WERI-Rb-1 (cell line): ENCODE measurements around the gene RAI1.

ENCODE experiments used
- DNase-seq: peaks from one replicate; pipeline ENCODE4 v3.0.0-alpha.2; 2020
- H3K27ac ChIP-seq: fragments of 250-450 bp; sonication (Bioruptor Pico); 2 replicates; pipeline ENCODE4 v1.5.1; 2020; ENCODE audit warnings: mild to moderate bottlenecking, moderate library complexity
- H3K27me3 ChIP-seq: fragments of 250-450 bp; sonication (Bioruptor Pico); 2 replicates; pipeline ENCODE4 v1.5.1; 2021; ENCODE audit warnings: mild to moderate bottlenecking, low read depth, moderate library complexity; ENCODE audit not compliant: insufficient read depth, severe bottlenecking
- H3K36me3 ChIP-seq: fragments of 250-450 bp; sonication (Bioruptor Pico); 2 replicates; pipeline ENCODE4 v1.5.1; 2020; ENCODE audit warnings: mild to moderate bottlenecking, moderate library complexity
- H3K4me3 ChIP-seq: 2 replicates; pipeline ENCODE4 v1.5.1; 2011; ENCODE audit warnings: low read depth, mild to moderate bottlenecking, control low read depth, low read length
- H3K9me3 ChIP-seq: fragments of 250-450 bp; sonication (Bioruptor Pico); 2 replicates; pipeline ENCODE4 v1.5.1; 2021; ENCODE audit warnings: mild to moderate bottlenecking, moderate library complexity; ENCODE audit not compliant: severe bottlenecking
- TF ChIP-seq, protein P1 (sequence below): IDR thresholded peaks from 2 replicates; pipeline ENCODE4 v1.5.1; 2011; ENCODE audit warnings: low read depth, mild to moderate bottlenecking, control low read depth, inconsistent platforms, low read length

Gene RAI1

DNA sequence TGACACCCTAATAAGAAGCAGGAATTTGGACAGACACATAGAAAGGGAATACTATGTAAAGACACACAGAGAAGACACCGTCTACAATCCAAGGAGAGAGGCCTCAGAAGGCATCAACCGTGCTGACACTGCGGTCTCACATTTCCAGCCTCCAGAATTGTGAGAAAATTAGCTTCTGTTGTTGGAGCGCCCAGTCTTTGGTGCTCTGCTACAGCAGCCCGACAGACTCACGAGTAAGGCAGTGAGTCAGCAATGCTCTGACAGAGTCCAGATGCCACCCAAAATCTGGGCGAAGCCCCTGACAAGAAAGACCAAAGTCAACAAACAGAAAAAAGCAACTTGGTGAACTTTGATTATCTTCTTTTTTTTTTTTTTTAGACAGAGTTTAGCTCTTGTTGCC, 32.5 kb upstream of the RAI1 start:
- Histone ChIP-seq H3K27me3 (no peaks in the 10 kb centered on the region), H3K9me3 (peaks cover 19% of the 10 kb centered on the region), H3K27ac (peak overlapping the region; percentile 63), H3K36me3 (no peaks in the 10 kb centered on the region), H3K4me3 (no peak overlapping the region)
- no peak for DNase-seq
- TF ChIP-seq, protein P1, sequence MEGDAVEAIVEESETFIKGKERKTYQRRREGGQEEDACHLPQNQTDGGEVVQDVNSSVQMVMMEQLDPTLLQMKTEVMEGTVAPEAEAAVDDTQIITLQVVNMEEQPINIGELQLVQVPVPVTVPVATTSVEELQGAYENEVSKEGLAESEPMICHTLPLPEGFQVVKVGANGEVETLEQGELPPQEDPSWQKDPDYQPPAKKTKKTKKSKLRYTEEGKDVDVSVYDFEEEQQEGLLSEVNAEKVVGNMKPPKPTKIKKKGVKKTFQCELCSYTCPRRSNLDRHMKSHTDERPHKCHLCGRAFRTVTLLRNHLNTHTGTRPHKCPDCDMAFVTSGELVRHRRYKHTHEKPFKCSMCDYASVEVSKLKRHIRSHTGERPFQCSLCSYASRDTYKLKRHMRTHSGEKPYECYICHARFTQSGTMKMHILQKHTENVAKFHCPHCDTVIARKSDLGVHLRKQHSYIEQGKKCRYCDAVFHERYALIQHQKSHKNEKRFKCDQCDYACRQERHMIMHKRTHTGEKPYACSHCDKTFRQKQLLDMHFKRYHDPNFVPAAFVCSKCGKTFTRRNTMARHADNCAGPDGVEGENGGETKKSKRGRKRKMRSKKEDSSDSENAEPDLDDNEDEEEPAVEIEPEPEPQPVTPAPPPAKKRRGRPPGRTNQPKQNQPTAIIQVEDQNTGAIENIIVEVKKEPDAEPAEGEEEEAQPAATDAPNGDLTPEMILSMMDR = no peak

DNA sequence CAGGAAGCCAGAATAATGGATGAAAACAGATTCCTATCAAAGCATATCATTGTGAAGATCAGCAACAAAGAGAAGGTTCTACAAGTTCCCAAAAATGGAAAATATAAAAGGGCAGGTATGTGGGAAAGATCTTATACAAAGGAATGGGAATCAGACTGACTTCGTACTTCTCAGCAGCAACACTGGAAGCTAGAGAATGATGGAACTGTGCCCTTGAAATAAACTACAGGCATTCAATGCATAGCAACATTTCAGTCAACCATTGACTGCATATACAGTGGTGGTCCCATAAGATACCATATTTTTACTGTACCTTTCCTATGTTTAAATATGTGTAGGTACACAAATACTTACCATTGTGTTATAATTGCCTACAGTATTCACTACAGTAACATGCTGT, 30.3 kb upstream of the RAI1 start:
- Histone ChIP-seq H3K27me3 (no peaks in the 10 kb centered on the region), H3K27ac (no peak overlapping the region), H3K9me3 (peaks cover 3% of the 10 kb centered on the region), H3K36me3 (no peaks in the 10 kb centered on the region), H3K4me3 (no peak overlapping the region)
- DNase-seq = no peak
- TF ChIP-seq, protein P1 = no peak

DNA sequence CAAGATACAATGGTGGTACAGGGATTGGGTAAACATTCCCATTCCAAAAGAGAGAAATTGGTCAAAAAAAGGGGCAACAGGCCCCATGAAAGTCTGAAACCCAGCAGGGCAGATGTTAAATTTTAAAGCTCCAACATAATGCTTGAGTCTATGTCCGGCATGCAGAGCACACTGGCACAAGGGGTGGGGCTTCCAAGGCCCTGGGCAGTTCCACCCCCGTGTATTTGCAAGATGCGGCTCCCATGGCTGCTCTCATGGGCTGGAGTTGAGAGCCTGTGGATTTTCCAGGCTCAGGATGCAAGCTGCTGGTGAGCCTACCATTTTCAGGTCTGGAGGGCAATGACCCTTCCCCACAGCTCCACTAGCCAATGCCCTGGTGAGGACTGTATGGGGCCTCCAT, 27.9 kb upstream of the RAI1 start:
- no peaks in the 10 kb centered on the region for H3K27me3 ChIP-seq
- DNase-seq = no peak
- TF ChIP-seq, protein P1 = no peak
- no peaks in the 10 kb centered on the region for H3K36me3 ChIP-seq
- H3K9me3 ChIP-seq = peaks cover 8% of the 10 kb centered on the region
- no peak overlapping the region for H3K27ac ChIP-seq
- no peak overlapping the region for H3K4me3 ChIP-seq

DNA sequence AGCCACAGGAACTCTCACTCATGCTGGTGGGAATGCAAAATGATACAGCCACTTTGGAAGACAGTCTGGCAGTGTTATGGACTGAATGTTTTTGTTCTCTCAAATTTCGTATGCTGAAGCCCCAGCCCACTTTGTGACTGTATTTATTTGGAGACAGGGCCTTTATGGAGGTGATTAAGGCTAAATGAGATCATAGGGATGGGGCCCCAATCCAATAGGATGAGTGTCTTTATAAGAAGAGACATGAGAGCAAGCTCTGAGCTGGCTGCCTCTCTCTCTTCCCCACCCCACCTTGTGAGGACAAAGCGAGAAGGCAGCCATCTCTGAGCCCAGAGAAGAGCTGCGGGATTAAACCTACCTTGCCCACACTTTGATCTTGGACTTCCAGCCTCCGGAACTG, 21.9 kb upstream of the RAI1 start:
- no peak for DNase-seq
- Histone ChIP-seq H3K9me3 (peaks cover 17% of the 10 kb centered on the region), H3K27me3 (no peaks in the 10 kb centered on the region), H3K36me3 (no peaks in the 10 kb centered on the region), H3K27ac (no peak overlapping the region), H3K4me3 (no peak overlapping the region)
- TF ChIP-seq, protein P1 = no peak

DNA sequence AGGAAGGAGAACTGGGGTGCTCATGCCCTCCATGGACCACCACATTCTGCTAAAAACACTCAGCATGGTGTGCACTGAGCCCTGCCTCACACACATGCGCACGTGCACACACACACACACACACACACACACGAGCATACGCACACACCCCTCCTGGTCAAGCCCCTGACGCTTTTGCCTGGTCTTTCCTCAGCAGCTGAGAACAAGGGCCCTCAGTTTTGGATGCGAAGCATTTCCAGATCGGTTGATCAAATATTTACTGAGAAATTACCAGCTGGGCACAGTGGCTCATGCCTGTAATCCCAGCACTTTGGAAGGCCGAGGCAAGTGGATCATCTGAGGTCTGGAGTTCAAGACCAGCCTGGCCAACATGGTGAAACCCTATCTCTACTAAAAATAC, 20.1 kb upstream of the RAI1 start:
- peaks cover 17% of the 10 kb centered on the region for H3K9me3 ChIP-seq
- TF ChIP-seq, protein P1 = no peak
- H3K36me3 ChIP-seq = no peaks in the 10 kb centered on the region
- H3K27me3 ChIP-seq = no peaks in the 10 kb centered on the region
- H3K27ac ChIP-seq = no peak overlapping the region
- DNase-seq = no peak
- H3K4me3 ChIP-seq = no peak overlapping the region

DNA sequence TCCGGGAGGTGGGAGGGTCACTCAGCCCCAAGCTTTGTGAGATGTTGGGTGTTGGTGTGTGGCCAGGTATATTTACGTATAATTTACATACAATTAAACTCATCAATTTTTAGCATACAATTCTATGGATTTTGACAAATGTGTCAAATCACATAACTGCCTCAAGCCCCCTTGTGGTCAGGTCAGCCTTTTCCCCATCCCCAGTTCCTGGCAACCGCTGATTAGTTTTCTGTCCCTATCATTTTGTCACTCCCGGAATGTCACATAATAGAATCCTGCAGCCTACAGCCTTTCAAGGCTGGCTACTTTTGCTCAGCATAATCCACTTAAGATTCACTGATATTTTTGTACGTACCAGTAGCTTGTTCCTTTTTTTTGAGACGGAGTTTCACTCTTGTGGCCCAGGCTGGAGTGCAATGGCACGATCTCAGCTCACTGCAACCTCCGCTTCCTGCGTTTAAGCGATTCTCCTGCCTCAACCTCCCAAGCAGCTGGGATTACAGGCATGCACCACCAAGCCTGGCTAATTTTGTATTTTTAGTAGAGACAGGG, 19.3 kb upstream of the RAI1 start:
- Histone ChIP-seq H3K4me3 (no peak overlapping the region), H3K9me3 (peaks cover 17% of the 10 kb centered on the region), H3K36me3 (no peaks in the 10 kb centered on the region), H3K27ac (peak overlapping the region; percentile 69; the same call in 1 of the 2 replicates), H3K27me3 (no peaks in the 10 kb centered on the region)
- DNase-seq = no peak
- TF ChIP-seq, protein P1 = peak; percentile 23; the same call in 1 of the 2 replicates
